HG03039 (cell line): ENCODE data around the gene CLPX.
"Not testable (repeated sequence)": the region's sequence is repeated elsewhere in the genome, so short reads cannot be mapped to it uniquely, and the experiment has no call there.

Experiments
- ATAC-seq: cut with Tn5 transposase; IDR thresholded peaks from one replicate; pipeline ENCODE4 v1.9.1; 2021; ENCODE audit warnings: mild to moderate bottlenecking, moderate library complexity; ENCODE audit not compliant: unreplicated experiment

CLPX gene

GRCh38 chr15:65175511-65175910 is 9.6 kb downstream of the CLPX start:
- ATAC-seq: no peak

GRCh38 chr15:65174509-65174908 is 10.6 kb downstream of the CLPX start:
- no peak for ATAC-seq

GRCh38 chr15:65172531-65172930 is 12.6 kb downstream of the CLPX start:
- no peak for ATAC-seq

DNA sequence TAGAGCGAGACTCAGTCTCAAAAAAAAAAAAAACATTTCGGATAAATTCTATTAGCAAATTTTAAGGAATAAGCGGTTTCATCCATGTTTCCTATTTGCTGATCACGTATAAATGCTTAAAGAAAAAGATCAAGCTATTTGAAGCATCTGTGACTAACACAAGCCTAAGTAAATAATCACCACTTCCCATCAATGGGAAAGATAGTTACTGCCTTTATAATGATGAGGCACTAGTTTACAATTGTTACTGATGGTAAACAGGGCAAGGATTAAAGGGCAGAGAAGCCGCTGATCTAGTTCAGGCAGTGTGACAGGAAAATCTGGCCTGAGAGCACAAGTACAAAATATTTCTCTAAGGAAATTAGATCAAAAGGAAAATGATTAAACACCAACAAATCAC is 13.7 kb downstream of the CLPX start:
- ATAC-seq: no peak

GRCh38 chr15:65165875-65166274 is 19.3 kb downstream of the CLPX start:
- ATAC-seq: no peak

- no peak for ATAC-seq
Observed at GRCh38 chr15:65164139-65164538, 21.0 kb downstream of the CLPX start.

DNA sequence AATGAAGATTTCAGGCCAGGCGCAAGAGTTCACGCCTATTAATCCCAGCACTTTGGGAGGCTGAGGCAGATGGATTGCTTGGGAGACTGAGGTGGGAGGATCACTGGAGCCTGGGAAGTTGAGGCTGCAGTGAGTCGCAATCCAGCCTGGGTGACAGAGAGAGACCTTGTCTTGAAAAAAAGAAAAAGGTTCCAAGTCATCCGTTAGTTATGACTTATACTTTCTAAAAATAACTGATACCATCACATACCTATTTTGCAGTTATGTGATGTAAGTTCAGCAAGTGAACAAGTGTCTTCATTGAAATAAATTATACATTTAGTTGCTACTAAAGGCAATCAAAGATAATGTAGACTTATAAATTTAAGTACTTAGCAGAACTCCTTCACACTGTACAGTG is 22.1 kb downstream of the CLPX start:
- ATAC-seq: no peak

DNA sequence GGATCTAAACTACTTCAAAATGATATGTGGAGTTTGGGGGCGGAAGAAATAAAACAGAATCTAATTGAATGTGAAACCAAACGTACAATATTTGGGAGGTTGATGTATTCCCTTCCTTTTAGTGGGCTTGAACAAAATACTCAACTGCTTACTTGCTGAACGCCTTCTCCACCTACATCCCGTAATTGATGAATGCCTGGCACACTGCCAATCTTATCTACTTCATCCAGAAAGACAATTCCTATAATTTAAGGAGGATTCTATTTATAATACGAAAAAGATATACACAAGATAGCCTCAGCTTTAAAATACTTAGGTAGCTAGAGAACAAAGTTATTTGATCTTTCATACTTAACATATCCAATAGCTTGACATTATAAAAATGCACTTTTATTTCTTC is 28.4 kb downstream of the CLPX start:
- no peak for ATAC-seq

- no peak for ATAC-seq
Observed at GRCh38 chr15:65154720-65155119, 30.4 kb downstream of the CLPX start.

DNA sequence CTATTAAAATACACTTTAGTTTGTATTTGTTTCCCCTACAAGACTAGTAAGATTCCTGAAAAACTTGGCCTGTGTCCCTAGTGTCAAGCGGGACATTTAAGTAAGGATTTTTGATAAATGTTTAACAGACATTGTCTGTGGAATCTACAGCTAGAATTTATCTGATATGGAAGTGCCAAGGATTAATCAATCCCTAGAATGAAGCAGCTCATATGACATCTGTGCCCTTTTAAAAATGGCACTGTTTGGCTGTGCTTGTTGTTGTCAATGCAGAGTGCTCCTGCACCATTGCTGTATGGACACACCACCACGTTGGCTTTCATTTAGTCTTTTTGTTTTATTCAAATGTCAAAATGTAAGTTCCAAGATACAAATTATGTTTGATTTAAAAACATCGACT is 37.2 kb downstream of the CLPX start:
- ATAC-seq: no peak

DNA sequence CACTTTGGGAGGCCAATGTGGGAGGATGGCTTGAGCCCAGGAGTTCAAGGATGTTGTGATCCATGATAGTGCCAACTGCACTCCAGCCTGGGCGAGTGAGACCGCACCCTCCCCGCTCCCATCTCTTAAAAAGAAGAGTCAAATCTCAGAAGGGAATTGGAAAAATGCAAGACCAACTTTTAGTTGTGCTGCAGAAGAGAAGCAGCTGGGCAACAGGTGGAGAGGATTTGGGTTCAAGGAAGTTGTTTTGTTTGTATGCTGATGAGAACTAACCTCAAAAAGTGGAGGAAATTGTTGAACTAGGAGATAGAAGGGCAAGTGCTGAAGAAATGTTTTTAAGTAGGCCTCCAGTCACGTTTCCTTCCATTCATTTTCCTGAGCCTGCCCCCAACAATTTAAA is 38.7 kb downstream of the CLPX start:
- ATAC-seq: no peak

DNA sequence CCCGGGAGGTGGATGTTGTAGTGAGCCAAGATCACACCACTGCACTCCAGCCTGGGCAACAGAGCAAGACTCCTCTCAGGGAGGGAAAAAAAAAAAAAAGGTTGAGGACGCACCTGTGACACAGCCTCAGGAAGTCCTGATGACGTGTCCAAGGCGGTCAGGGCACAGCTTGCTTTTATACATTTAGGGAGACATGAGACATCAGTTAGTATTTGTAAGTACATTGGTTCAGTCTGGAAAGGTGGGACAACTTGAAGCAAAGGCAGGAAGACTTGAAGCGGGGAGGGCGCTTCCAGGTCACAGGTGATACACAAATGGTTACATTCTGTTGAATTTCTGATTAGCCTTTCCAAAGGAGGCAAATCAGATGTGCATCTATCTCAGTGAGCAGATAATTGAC is 46.5 kb downstream of the CLPX start:
- not testable (repeated sequence) for ATAC-seq

DNA sequence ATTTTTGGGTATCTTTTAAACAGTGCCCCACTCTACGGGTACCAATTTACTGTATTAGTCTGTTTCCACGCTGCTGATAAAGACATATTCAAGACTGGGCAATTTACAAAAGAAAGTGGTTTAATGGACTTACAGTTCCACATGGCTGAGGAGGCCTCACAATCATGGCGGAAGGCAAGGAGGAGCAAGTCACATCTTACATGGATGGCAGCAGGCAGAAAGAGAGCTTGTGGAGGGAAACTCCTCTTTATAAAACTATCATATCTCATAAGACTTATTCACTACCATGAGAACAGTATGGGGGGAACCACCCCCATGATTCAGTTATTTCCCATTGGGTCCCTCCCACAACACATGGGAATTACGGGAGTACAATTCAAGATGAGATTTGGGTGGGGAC is 47.2 kb downstream of the CLPX start:
- not testable (repeated sequence) for ATAC-seq

GRCh38 chr15:65137089-65137488 is 48.1 kb downstream of the CLPX start:
- not testable (repeated sequence) for ATAC-seq

GRCh38 chr15:65134538-65134937 is 50.6 kb downstream of the CLPX start:
- ATAC-seq: no peak

- peak; percentile 81 for ATAC-seq
Observed at GRCh38 chr15:65133548-65134200, 51.5 kb downstream of the CLPX start, which contains the start of gene PDCD7. Gene PDCD7 (minus strand): TSS chr15:65133808. CDS start chr15:65133781, 27 bp downstream.

GRCh38 chr15:65132878-65133547 is 52.1 kb downstream of the CLPX start:
- peak; percentile 38 for ATAC-seq

- no peak for ATAC-seq
Observed at GRCh38 chr15:65130941-65131340, 54.2 kb downstream of the CLPX start.

DNA sequence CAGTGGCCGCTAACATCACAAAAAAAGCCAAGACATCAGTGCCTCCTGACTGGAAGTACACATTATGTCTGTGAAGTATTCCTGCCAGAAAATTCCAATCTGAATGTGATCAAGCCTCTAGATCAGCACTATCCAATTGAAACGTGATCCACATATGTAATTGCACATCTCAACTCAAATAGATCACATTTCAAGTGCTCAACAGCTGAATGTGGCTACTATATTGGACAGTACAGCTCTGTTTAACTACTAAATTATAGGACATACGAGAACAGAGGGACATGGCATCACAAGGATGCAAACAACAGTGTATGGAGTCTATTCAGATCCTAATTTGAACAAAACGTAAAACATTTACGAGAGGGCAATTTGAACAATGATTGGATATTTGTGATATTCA is 69.6 kb downstream of the CLPX start:
- ATAC-seq: no peak

GRCh38 chr15:65115086-65115485 is 70.1 kb downstream of the CLPX start, which contains the start of gene UBAP1L:
Gene UBAP1L (minus strand): TSS chr15:65115200. CDS start chr15:65106215, 8,985 bp downstream.
- no peak for ATAC-seq

GRCh38 chr15:65110676-65111292 is 74.4 kb downstream of the CLPX start:
- ATAC-seq: no peak

DNA sequence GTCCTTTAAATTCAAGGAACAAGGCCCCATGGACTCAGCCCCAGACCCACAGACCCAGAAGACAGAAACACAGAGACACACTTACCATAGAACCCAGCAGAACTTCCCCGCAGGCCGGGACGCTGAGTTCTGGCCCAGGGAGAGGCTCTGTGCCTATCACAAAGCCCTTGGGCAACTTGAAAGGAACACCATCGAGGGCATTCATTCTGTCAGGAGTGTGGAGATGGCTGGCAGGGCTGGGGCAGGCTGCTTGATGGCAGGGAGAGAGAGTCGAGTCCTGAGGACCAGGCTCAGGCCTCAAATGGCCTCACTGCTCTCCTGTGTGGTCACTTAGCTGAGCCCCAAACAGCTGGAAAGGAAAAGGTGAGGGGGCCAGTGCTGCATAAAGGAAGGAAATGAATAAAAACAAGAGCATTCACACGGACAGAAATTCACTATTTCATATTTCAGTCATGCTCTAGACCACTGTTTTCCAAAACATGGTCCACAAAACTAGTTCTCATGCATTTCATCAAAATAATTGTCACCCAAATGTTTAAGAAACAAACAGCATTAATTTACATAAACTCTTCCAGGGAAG is 79.0 kb downstream of the CLPX start:
- no peak for ATAC-seq
